Activated CD8-positive, alpha-beta T cell treated with anti-CD3 and anti-CD28 coated beads for 36 hours (primary cell): Measurements from ENCODE around the gene RGL1. TPM values are rescaled to one million over a fixed set of nuclear protein-coding genes. Genes with fewer than 3 reads are reported as not detected.

Experiments used
- ATAC-seq: fragments of 200-7000 bp; cut with Tn5 transposase; one replicate; pipeline ENCODE4 v1.10.0; 2021; ENCODE audit warnings: mild to moderate bottlenecking, moderate library complexity
- CTCF ChIA-PET: fragments of 350-600 bp; sonication (Branson Sonifier 250); formaldehyde crosslinking; loops from one replicate; lab custom pipeline; 2021; ENCODE audit warnings: antibody characterized with exemption; lab: Charles Lee
- POLR2A ChIA-PET: fragments of 350-600 bp; sonication (Branson Sonifier 250); formaldehyde crosslinking; loops from one replicate; lab custom pipeline; 2021; ENCODE audit warnings: antibody characterized with exemption; lab: Charles Lee
- DNase-seq: peaks from one replicate; pipeline ENCODE4 v3.0.0-alpha.2; 2020
- H3K27ac Mint-ChIP-seq: one replicate; pipeline ENCODE4 v1.8.0; 2021; ENCODE audit warnings: mild to moderate bottlenecking, mixed read lengths
- H3K27me3 Mint-ChIP-seq: one replicate; pipeline ENCODE4 v1.8.0; 2021; ENCODE audit warnings: mixed read lengths
- H3K36me3 Mint-ChIP-seq: one replicate; pipeline ENCODE4 v1.8.0; 2021; ENCODE audit warnings: low read depth, mixed read lengths
- H3K4me1 Mint-ChIP-seq: one replicate; pipeline ENCODE4 v1.8.0; 2021; ENCODE audit warnings: low read depth, mixed read lengths
- H3K4me3 Mint-ChIP-seq: one replicate; pipeline ENCODE4 v1.8.0; 2021; ENCODE audit warnings: mild to moderate bottlenecking, moderate library complexity, mixed read lengths
- H3K9me3 Mint-ChIP-seq: one replicate; pipeline ENCODE4 v1.8.0; 2021; ENCODE audit warnings: mixed read lengths
- intact Hi-C: fragments of 100-400 bp; cut with micrococcal nuclease; formaldehyde crosslinking; loops from one replicate; pipeline ENCODE4 v1.10.0; 2022
- total RNA-seq, 2 experiments: library from RNA; stranded (reverse); gene quantifications; one replicate each; pipeline ENCODE4 v1.2.3, GENCODE V29; 2021
- TF ChIP-seq, protein P1 (sequence below): fragments of 200-600 bp; IDR thresholded peaks from one replicate; pipeline ENCODE4 v1.8.0; 2022; ENCODE audit warnings: antibody characterized with exemption, mild to moderate bottlenecking

RGL1 gene
- total RNA-seq, 2 experiments from 2014 or later = 1.2 to 1.3 TPM

DNA sequence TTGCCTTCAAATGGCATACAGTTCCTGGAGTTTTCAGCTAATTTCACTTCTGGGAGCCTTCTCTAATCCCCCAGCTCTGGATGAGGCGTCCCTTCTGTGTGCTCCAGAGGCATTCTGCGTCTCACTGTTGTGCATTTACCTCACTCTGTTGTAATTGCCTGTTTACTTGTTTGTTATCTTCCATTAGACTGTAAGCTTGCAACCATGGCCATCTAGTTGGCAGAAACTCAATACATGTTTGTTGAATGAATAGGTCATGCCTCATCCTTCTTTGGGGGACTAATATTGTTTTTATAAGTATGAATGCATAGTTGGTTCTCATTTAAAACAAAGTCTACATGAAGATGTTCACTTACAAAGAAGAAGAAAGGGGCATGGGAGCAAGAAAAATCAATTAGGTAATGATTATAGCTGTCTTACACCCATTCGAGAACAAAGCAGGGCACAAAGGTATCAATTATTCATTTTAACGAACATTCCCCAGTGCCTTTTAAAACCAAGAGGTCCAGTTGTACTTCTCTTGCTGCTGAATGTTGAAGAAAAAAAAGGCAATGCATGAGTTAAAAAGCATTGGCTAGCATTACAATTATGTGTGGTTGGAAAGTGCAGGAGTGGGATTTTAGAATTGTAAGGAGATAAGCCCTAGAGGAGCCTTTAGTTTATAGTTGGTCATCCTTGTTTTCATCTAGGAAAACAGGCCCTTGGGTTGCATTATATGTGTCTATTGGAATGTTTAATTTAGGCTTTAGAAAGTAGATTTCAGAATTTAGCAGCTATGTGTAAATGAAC is 6.0 kb downstream of the RGL1 start:
- TF ChIP-seq, protein P1, sequence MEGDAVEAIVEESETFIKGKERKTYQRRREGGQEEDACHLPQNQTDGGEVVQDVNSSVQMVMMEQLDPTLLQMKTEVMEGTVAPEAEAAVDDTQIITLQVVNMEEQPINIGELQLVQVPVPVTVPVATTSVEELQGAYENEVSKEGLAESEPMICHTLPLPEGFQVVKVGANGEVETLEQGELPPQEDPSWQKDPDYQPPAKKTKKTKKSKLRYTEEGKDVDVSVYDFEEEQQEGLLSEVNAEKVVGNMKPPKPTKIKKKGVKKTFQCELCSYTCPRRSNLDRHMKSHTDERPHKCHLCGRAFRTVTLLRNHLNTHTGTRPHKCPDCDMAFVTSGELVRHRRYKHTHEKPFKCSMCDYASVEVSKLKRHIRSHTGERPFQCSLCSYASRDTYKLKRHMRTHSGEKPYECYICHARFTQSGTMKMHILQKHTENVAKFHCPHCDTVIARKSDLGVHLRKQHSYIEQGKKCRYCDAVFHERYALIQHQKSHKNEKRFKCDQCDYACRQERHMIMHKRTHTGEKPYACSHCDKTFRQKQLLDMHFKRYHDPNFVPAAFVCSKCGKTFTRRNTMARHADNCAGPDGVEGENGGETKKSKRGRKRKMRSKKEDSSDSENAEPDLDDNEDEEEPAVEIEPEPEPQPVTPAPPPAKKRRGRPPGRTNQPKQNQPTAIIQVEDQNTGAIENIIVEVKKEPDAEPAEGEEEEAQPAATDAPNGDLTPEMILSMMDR = no peak
- H3K36me3 Mint-ChIP-seq = peaks cover 2% of the 10 kb centered on the region
- POLR2A ChIA-PET = interaction anchor here (0.8 kb wide), 1 partner anchor 75 kb away, joined by 3 read pairs; no protein-coding TSS in a partner anchor
- CTCF ChIA-PET = interaction anchor here (1.5 kb wide), 1 partner anchor 126 kb away, joined by 4 read pairs; no protein-coding TSS in a partner anchor
- no peak overlapping the region for H3K27ac Mint-ChIP-seq
- peaks cover 11% of the 10 kb centered on the region for H3K27me3 Mint-ChIP-seq
- H3K4me3 Mint-ChIP-seq = no peak overlapping the region
- intact Hi-C loops = no loop called here
- H3K9me3 Mint-ChIP-seq = no peaks in the 10 kb centered on the region
- no peaks in the 10 kb centered on the region for H3K4me1 Mint-ChIP-seq
- DNase-seq = no peak
- no peak for ATAC-seq

DNA sequence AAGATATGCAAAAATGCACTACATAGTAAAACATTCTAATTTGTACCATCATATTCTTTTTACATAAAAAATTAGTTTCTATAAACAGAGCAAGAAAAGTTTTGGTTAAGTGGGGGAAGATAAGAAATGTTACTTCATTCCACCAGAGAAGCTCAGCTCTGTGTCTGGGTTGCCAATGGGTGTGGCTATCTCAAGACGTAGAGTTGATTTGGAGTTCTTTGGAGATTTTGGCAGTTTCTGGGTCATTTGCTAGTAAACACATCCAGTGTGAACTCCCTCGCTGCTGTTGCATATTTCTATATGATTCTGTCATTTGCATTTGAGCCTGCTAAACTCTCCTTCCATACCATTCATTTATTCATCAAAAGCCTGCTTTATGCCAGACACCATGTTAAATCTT is 7.2 kb downstream of the RGL1 start:
- H3K27ac Mint-ChIP-seq = no peak overlapping the region
- H3K36me3 Mint-ChIP-seq = no peaks in the 10 kb centered on the region
- no peak for DNase-seq
- H3K4me3 Mint-ChIP-seq = no peak overlapping the region
- no peak for ATAC-seq
- CTCF ChIA-PET = interaction anchor here (1.5 kb wide), 1 partner anchor 127 kb away, joined by 4 read pairs; no protein-coding TSS in a partner anchor
- intact Hi-C loops = no loop called here
- no peaks in the 10 kb centered on the region for H3K9me3 Mint-ChIP-seq
- no peaks in the 10 kb centered on the region for H3K27me3 Mint-ChIP-seq
- POLR2A ChIA-PET = no interaction called here
- no peaks in the 10 kb centered on the region for H3K4me1 Mint-ChIP-seq
- TF ChIP-seq, protein P1 = no peak

DNA sequence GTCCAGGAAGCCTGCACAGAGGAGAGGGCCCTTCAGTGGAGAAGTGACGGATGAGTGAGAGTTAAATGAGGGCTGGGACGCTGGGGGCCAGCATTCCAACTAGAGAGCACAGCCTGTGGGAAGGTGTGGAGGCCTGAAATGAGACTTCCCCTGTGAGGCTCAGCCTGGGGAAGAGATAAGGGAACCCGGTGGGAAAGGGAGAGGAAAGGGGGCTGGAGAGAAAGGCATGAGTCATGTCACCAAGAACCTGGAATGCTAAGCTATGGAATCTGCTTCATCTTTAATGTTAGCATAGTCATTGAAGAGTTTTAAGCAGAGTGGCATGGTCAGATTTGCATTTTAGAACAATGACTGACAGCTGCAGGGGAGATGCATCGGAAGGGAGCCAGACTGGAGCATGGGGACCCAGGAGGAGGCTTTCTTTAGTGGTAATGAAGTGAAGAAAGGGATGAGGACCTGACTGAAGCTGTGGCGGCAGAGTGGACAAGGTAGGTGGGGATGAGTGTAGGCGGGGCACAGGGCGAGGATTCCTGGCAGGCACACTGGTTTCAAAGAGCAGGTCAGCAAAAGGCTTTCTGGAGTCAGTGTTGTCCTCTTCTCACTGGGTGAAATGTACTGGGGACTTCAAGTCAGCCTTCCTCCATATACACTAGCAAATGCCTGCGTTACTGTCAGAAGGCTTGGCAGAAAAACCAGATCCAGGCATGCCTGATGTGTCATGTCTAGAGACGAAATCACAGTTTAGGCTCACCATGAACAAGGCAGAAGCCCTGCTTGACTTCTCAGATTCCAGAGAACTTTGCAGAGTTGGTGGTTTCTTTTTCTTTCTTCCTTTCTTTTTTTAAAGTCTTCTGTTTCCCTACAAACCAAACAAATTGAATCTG is 8.0 kb downstream of the RGL1 start:
- CTCF ChIA-PET = no interaction called here
- Mint-ChIP-seq H3K4me1 (no peaks in the 10 kb centered on the region), H3K27me3 (no peaks in the 10 kb centered on the region), H3K9me3 (no peaks in the 10 kb centered on the region), H3K4me3 (no peak overlapping the region), H3K27ac (no peak overlapping the region), H3K36me3 (no peaks in the 10 kb centered on the region)
- TF ChIP-seq, protein P1 = no peak
- DNase-seq = no peak
- intact Hi-C loops = no loop called here
- ATAC-seq = no peak
- POLR2A ChIA-PET = no interaction called here

DNA sequence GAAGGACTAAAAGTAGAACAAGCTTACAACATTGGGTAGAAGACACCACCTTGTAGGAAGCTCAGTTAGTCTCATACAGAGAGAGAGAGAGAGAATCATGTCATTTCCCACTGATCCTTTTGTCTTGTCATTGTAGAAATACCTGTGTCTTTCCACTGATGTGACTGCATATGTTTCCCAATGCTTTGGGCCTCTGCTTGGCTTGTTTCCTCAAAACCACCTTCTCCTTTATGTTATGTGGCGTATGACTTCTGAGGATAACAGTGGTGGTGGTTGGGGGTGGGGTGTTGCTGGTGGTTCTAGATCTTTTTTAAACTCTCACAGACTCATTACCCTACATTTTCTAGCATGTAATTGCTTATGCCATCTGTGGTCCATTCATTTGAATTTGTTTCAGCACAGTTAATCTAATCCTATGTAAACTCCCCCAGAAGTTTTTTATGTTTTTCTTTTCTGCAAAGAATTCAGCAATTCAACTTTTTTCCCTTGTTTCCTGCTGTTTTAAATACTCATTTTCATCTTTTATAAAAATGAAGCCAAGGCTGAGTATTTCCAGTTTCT is 9.3 kb downstream of the RGL1 start:
- POLR2A ChIA-PET = no interaction called here

More for the DNA sequence above, 9.3 kb downstream of the RGL1 start:
- intact Hi-C loops = no loop called here
- DNase-seq = no peak
- CTCF ChIA-PET = no interaction called here
- no peak overlapping the region for H3K27ac Mint-ChIP-seq
- no peaks in the 10 kb centered on the region for H3K36me3 Mint-ChIP-seq
- ATAC-seq = no peak
- no peaks in the 10 kb centered on the region for H3K27me3 Mint-ChIP-seq
- no peaks in the 10 kb centered on the region for H3K9me3 Mint-ChIP-seq
- no peak overlapping the region for H3K4me3 Mint-ChIP-seq
- no peaks in the 10 kb centered on the region for H3K4me1 Mint-ChIP-seq
- TF ChIP-seq, protein P1 = no peak
